T-helper 17 cell (primary cell): ENCODE results near the gene CCBE1. TPM values are rescaled to one million over a fixed set of nuclear protein-coding genes. Genes with fewer than 3 reads are reported as not detected.

ENCODE experiments used
- ATAC-seq: fragments of 150-1000 bp; cut with Tn5 transposase; 2 replicates; pipeline ENCODE4 v1.10.0; 2021; ENCODE audit warnings: mild to moderate bottlenecking, moderate library complexity
- DNase-seq, 3 donors: peaks; one replicate each; pipeline versions ENCODE4 v3.0.0 to v3.0.0-alpha.2; 2020 to 2021
- H3K9me3 ChIP-seq: one replicate; pipeline ENCODE4 v1.7.0; 2013; ENCODE audit warnings: low read length, mild to moderate bottlenecking; ENCODE audit not compliant: control insufficient read depth, poor library complexity, severe bottlenecking
- H3K27ac Mint-ChIP-seq: one replicate; pipeline ENCODE4 v1.8.0; 2022; ENCODE audit warnings: mild to moderate bottlenecking, moderate library complexity, mixed read lengths
- H3K27me3 Mint-ChIP-seq: one replicate; pipeline ENCODE4 v1.8.0; 2022; ENCODE audit warnings: mixed read lengths
- H3K36me3 Mint-ChIP-seq: one replicate; pipeline ENCODE4 v1.8.0; 2022; ENCODE audit warnings: low read depth, mixed read lengths
- H3K4me1 Mint-ChIP-seq: one replicate; pipeline ENCODE4 v1.8.0; 2022; ENCODE audit warnings: mild to moderate bottlenecking, mixed read lengths
- H3K4me3 Mint-ChIP-seq: one replicate; pipeline ENCODE4 v1.8.0; 2022; ENCODE audit warnings: mild to moderate bottlenecking, moderate library complexity, mixed read lengths
- total RNA-seq, 4 donors: library from RNA in 2 of 4; stranded (reverse) in 2 of 4; gene quantifications; one replicate each; pipeline ENCODE4 v1.2.3 and lab custom pipeline; 2022 to 2026

Gene CCBE1
- total RNA-seq, 2 donors from 2014 or later = not detected

DNA sequence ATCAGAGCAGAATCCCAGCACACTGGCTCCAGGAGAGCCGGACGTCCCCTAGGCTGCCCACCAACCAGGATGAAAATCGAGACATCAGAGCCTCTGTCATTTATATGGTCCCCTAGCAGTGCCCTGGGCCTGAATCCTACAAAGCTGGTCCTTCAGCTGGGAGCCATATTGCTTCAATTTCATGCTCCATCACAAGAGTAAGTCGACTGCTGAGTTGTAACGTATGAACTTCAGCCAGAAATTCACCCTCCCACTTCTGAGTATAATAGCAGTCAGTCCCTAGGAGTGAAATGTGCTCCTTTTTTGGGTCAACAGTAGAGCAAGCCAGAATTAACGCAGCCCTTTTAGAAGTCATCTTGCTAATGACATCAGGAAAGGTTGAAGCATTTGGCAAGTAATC is 126.4 kb downstream of the CCBE1 start:
- ATAC-seq = no peak
- H3K9me3 ChIP-seq = no peaks in the 10 kb centered on the region
- no peak for DNase-seq
- Mint-ChIP-seq H3K4me1 (no peaks in the 10 kb centered on the region), H3K36me3 (no peaks in the 10 kb centered on the region), H3K27me3 (no peaks in the 10 kb centered on the region), H3K4me3 (no peak overlapping the region), H3K27ac (no peak overlapping the region)

DNA sequence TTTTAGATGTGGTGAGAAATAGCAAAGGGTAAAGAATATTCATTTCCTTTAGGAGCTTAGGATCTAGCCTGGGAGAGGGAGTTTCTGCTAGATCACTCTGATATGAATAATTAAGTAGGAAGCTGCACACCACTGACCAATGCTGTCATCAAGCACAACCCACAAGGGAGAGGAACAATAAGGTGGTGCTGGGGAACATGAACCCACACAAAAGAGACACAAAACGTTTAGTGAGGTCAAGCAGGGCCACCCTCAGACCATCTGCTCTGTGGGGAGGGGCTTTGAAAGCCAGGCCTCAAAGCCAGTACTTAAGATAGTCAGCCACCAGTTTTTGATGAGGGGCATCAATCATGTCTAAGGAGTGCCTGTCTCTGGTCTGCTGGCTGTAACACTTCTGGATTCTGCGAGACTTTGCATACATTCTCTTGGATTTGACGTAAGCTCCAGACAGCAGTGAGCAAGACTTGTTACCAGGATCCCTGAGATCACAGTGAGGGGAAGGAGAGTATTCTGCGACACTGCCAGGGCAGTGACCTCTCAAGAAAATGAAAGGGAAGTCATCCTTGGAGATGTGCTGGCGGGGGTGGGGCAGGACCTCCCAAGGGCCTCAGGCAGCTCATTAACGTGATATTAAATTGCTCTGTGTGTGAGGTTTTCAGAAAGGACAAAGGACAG is 127.0 kb downstream of the CCBE1 start:
- H3K9me3 ChIP-seq = no peaks in the 10 kb centered on the region
- Mint-ChIP-seq H3K4me1 (no peaks in the 10 kb centered on the region), H3K36me3 (no peaks in the 10 kb centered on the region), H3K4me3 (no peak overlapping the region), H3K27ac (no peak overlapping the region), H3K27me3 (no peaks in the 10 kb centered on the region)
- DNase-seq (no peak), ATAC-seq (no peak)

DNA sequence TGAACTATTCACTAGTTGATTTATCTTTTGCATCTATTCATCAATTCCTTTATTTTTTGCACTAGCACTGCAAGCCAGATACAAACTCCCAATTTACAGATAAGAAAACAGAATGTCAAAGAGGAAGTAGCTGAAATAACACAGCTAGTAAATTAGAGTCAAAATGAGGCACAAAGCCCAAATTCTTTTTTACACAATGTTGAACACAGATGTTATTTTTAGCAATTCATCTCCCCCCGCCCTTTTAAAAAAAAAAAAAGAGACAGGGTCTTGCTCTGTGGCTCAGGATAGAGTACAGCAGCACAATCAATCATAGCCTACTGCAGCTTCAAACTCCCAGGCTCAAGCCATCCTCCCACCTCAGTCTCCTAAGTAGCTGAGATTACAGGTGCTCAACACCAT is 127.8 kb downstream of the CCBE1 start:
- Mint-ChIP-seq H3K27me3 (no peaks in the 10 kb centered on the region), H3K36me3 (no peaks in the 10 kb centered on the region), H3K27ac (no peak overlapping the region), H3K4me3 (no peak overlapping the region), H3K4me1 (no peaks in the 10 kb centered on the region)
- ATAC-seq (no peak), DNase-seq (no peak)
- H3K9me3 ChIP-seq = no peaks in the 10 kb centered on the region

DNA sequence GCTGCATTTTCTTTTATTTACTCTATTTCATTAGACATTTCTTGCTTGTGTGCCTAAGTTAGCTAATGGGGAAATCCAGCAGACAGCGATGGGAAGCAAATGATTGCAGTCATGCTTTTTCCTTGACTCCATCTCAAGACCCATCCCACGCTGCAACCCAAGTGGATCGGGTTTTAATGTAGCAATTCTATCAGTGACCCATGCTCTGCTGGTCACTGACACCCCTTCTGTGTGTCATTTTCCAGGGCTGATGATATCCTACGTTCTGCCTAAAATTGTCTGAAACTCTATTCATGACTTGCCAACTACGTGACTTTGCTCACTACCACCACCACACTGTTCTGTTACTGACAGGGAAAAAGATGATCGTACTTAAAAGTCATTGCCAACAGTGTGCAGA is 129.8 kb downstream of the CCBE1 start:
- Mint-ChIP-seq H3K27me3 (no peaks in the 10 kb centered on the region), H3K4me1 (no peaks in the 10 kb centered on the region), H3K4me3 (no peak overlapping the region), H3K27ac (no peak overlapping the region), H3K36me3 (no peaks in the 10 kb centered on the region)
- H3K9me3 ChIP-seq = no peaks in the 10 kb centered on the region
- DNase-seq = no peak
- no peak for ATAC-seq

DNA sequence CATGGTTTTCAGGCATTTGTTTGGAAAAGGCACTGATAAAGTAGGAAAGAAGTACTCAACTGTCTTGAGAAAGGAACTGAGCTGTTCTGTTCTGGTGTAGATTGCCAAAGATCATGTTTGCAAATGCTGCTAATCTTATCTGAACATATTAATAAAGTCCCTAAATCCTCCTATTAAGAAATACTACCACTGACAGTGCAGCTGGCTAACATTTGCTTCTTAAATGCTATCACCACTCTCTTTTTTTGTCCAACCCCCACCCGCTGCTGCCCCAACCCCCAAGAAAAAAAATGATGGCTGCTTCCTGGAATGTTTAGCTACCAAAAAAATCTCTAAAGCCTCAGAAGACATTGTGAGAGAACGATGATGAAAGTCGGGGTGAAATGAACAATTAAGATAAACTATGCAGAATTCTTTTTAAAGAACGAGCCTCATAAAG is 130.7 kb downstream of the CCBE1 start:
- H3K4me3 Mint-ChIP-seq = no peak overlapping the region

DNA sequence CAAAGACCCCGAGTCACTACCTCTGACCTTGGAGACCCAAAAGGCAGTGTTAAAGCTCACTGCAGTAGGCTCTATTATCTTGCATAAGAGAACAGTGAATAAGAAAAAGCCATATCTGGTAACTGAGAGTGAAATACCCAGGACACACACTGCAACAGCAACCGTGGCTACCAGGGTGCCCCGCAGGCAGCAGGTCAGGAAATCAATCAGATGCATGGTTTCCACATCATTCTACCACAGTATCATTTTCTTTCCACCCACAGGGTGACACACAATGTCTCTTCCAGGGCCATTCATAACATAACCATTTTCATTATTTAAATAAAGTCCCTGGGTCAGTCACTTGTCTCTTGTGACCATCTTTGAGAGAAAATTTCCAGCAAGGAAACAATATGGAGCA is 131.3 kb downstream of the CCBE1 start:
- H3K27ac Mint-ChIP-seq = no peak overlapping the region
- H3K4me1 Mint-ChIP-seq = no peaks in the 10 kb centered on the region
- DNase-seq (no peak), ATAC-seq (no peak)
- no peaks in the 10 kb centered on the region for H3K27me3 Mint-ChIP-seq
- no peaks in the 10 kb centered on the region for H3K9me3 ChIP-seq
- H3K36me3 Mint-ChIP-seq = no peaks in the 10 kb centered on the region
- no peak overlapping the region for H3K4me3 Mint-ChIP-seq

More for the DNA sequence above, 130.7 kb downstream of the CCBE1 start:
- DNase-seq (no peak), ATAC-seq (no peak)
- H3K9me3 ChIP-seq = no peaks in the 10 kb centered on the region
- Mint-ChIP-seq H3K36me3 (no peaks in the 10 kb centered on the region), H3K27me3 (no peaks in the 10 kb centered on the region), H3K4me1 (no peaks in the 10 kb centered on the region), H3K27ac (no peak overlapping the region)

DNA sequence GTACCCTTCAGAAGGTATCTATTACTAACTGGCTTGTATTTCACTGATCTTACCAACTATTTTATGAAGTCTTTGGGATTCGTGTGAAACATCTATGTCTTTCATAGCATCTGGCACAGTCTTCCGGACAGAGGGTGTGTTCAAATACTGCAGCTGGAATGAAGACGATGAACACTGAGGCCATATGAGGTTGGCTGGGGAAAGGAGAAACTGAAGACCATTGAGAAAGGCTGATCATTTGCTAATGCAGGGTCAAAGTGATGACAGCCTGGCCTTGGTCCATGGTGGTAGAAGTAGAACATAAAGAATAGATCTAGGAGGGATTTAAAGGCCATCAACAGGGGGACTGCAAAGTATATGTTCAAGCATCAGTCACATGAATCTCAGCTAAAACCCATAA is 132.7 kb downstream of the CCBE1 start:
- H3K36me3 Mint-ChIP-seq = no peaks in the 10 kb centered on the region
- H3K27ac Mint-ChIP-seq = no peak overlapping the region
- no peaks in the 10 kb centered on the region for H3K27me3 Mint-ChIP-seq
- ATAC-seq (no peak), DNase-seq (no peak)
- no peak overlapping the region for H3K4me3 Mint-ChIP-seq
- H3K4me1 Mint-ChIP-seq = no peaks in the 10 kb centered on the region
- H3K9me3 ChIP-seq = no peaks in the 10 kb centered on the region

DNA sequence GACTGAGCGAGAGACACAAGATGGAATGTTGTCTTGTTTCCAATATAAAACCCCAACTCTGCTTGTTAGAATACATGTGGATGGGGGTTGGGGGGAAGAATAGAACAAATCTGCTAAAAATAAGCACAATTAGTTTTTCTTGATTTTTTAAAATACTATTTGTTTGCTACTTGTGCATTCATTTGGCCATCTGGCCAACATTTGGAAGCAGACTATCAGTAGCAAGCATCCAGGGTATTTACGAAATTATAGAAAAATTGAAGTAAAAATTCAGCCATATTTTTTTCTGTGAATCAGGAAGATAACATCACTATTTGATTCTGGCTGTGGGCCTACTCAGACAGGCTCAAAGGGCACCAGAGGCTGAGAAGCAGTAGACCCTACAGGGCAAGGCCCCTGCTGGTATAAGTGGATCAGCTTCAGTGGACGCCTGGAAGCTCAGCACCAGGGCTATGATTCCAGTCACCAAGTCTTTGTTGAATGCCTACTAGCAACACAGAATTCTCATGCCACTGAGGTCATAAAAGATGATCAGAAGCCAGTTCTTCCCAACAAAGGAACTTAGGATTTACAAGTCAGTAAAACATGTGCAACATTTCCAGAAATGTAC is 133.9 kb downstream of the CCBE1 start:
- H3K4me1 Mint-ChIP-seq = no peaks in the 10 kb centered on the region
- no peaks in the 10 kb centered on the region for H3K36me3 Mint-ChIP-seq
- no peak overlapping the region for H3K4me3 Mint-ChIP-seq
- no peak for DNase-seq
- ATAC-seq = no peak
- no peaks in the 10 kb centered on the region for H3K9me3 ChIP-seq
- H3K27me3 Mint-ChIP-seq = no peaks in the 10 kb centered on the region
- H3K27ac Mint-ChIP-seq = no peak overlapping the region

DNA sequence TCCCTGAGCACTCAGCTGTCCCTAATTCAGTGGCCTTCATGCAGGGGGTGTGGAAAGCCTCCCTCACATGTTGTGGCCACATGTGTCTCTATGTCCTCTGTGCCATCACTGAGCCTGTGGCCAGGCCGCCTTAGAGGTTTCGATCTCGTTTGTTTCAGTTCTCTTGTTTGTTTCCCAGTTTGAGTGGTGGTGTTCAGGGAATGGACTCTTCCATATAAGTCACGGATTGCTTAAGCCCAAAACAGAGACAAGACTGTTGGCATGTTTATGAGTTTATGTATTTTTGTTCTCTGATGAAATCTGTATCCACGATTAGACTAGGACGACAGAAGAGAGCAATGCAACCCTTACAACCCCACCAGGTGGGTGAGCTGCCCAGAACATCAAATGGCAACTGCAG is 134.5 kb downstream of the CCBE1 start:
- no peaks in the 10 kb centered on the region for H3K9me3 ChIP-seq
- Mint-ChIP-seq H3K4me3 (no peak overlapping the region), H3K27me3 (no peaks in the 10 kb centered on the region), H3K36me3 (no peaks in the 10 kb centered on the region), H3K27ac (no peak overlapping the region), H3K4me1 (no peaks in the 10 kb centered on the region)
- ATAC-seq (no peak), DNase-seq (no peak)

DNA sequence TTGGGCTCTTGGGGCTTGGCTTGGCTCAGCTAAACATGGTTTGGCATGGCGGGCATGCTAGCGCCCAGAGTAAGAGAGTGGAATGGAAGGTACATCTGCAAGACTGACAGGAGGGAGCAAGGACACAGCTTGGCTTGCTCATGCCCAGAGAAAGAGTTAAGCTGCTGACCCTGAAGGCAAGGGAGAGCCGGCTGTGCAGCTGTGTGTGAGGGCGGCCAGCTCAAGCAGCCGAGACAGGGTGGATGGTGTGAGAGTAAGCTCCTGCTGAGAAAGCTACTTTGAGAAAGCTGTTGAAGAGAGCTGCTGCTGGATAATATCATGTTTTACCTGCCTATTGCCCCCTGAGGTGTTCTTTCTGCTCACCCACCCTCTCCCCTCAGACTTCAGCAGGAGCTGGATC is 135.6 kb downstream of the CCBE1 start:
- ATAC-seq (no peak), DNase-seq (no peak)
- H3K27ac Mint-ChIP-seq = no peak overlapping the region
- no peaks in the 10 kb centered on the region for H3K9me3 ChIP-seq
- H3K4me1 Mint-ChIP-seq = no peaks in the 10 kb centered on the region
- H3K36me3 Mint-ChIP-seq = no peaks in the 10 kb centered on the region
- no peak overlapping the region for H3K4me3 Mint-ChIP-seq
- no peaks in the 10 kb centered on the region for H3K27me3 Mint-ChIP-seq

DNA sequence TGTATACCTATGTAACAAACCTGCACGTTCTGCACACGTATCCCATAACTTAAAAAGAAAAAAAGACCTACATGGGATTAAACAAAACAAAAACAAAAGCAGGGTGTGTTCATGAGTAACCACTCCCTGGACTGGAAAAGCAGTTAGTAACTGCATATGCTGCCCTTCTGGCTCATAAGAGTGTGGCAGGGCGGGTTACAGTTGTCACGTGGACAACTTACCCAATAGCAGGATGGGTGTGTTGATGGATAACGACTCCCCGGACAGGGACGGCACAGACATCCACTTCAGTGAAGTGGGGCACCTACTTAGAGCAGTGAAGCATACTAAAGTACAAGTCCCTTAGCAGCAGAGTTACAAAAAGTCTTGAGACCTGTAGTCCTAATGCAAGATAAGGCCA is 136.7 kb downstream of the CCBE1 start:
- Mint-ChIP-seq H3K27ac (no peak overlapping the region), H3K4me1 (no peaks in the 10 kb centered on the region), H3K27me3 (no peaks in the 10 kb centered on the region), H3K36me3 (no peaks in the 10 kb centered on the region), H3K4me3 (no peak overlapping the region)
- H3K9me3 ChIP-seq = no peaks in the 10 kb centered on the region
- ATAC-seq (no peak), DNase-seq (no peak)

DNA sequence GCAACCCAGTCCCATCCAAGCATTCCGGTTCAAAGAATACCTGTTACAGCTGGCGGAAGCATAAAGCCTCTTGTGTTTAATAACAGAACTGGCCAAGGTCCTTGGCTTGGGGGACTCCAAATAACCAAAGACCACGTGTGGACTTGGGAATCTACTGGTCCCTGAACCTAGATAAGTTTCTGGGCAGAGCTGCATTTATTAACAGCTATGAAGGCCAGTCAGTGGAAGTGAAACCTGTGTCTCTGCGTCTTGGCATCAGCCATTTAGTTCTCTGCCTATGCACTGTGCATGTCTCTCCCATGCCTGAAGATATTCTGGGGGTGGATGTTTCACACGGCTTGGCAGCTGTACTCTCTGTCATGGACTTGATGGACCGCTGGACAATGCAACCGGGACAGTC is 137.7 kb downstream of the CCBE1 start:
- no peaks in the 10 kb centered on the region for H3K27me3 Mint-ChIP-seq
- H3K27ac Mint-ChIP-seq = no peak overlapping the region
- no peaks in the 10 kb centered on the region for H3K9me3 ChIP-seq
- no peak for ATAC-seq
- H3K36me3 Mint-ChIP-seq = no peaks in the 10 kb centered on the region
- no peak for DNase-seq
- H3K4me3 Mint-ChIP-seq = no peak overlapping the region
- no peaks in the 10 kb centered on the region for H3K4me1 Mint-ChIP-seq

DNA sequence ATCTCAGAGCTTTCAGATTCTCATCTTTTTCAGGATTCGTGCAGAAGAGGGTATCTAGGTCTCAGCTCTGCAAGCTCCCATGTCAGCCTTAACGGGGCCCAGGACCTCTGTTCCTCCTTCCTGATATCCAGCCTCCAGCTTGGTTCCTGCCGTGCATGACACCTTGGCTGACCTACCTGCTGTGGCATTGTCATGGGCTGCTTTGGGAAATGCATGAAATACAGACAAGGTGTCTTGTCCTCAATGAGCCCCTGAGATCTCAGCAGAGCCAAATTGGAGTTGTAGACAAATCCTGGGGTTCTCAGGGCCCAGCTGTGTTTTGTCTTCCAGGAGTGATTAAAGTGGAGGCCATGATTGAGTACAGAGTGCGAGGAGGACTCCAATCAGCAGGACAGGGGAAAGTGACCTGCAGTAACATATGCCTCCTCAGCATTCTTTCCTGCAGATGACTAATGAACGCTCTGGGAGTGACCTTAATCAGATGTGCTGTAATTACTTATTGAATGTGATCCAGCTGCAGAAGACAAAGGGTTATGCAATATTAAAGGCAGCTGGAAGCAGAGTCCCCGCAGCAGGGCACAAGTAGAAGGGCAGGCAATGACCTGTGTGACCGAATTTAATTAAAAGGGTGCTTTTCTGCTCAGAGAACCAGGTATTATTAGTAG is 141.1 kb downstream of the CCBE1 start:
- H3K4me1 Mint-ChIP-seq = no peaks in the 10 kb centered on the region
- ATAC-seq (no peak), DNase-seq (no peak)
- no peaks in the 10 kb centered on the region for H3K36me3 Mint-ChIP-seq
- no peaks in the 10 kb centered on the region for H3K27me3 Mint-ChIP-seq
- H3K27ac Mint-ChIP-seq = no peak overlapping the region
- H3K4me3 Mint-ChIP-seq = no peak overlapping the region
- H3K9me3 ChIP-seq = no peaks in the 10 kb centered on the region
